HG03354 (cell line): Measurements from ENCODE around the gene KLK10.
"Not testable (repeated sequence)": the region's sequence is repeated elsewhere in the genome, so short reads cannot be mapped to it uniquely, and the experiment has no call there.

ENCODE experiments used
- ATAC-seq: cut with Tn5 transposase; IDR thresholded peaks from one replicate; pipeline ENCODE4 v1.9.1; 2021; ENCODE audit warnings: mild to moderate bottlenecking; ENCODE audit not compliant: unreplicated experiment, poor library complexity, severe bottlenecking

KLK10 gene

GRCh38 chr19:50974702-50975556 is 44.6 kb downstream of the KLK10 start:
- no peak for ATAC-seq

GRCh38 chr19:50972795-50973376 is 46.6 kb downstream of the KLK10 start:
- no peak for ATAC-seq

GRCh38 chr19:50969810-50970209 is 49.7 kb downstream of the KLK10 start:
- ATAC-seq = not testable (repeated sequence)

- ATAC-seq = no peak
These were observed 50.1 kb downstream of the KLK10 start, which contains the start of gene KLK6 for GRCh38 chr19:50969413-50969760. Gene KLK6, minus strand, starts transcription at chr19:50969591. Its CDS starts 1,487 bp downstream, at chr19:50968104.

GRCh38 chr19:50968716-50969412 is 50.6 kb downstream of the KLK10 start:
- no peak for ATAC-seq

GRCh38 chr19:50967929-50968715 is 51.4 kb downstream of the KLK10 start:
- ATAC-seq = no peak

- ATAC-seq = no peak
These were observed 55.2 kb downstream of the KLK10 start for GRCh38 chr19:50964266-50964665.

- ATAC-seq = no peak
These were observed 56.1 kb downstream of the KLK10 start for GRCh38 chr19:50963381-50963780.
